ENCODE measurements around the gene FBXO24. TPM values are rescaled to one million over a fixed set of nuclear protein-coding genes. Genes with fewer than 3 reads are reported as not detected.
A peak's percentile ranks its signal among the peaks of the same experiment; 100 is the strongest.

Gene FBXO24
- total and polyA plus RNA-seq, 2 of the 4 experiments (the other 2 are of a cell fraction) = 0.43 to 0.54 TPM

GRCh38 chr7:100611983-100612729 is 26.0 kb downstream of the FBXO24 start, which contains the start of gene MOSPD3:
MOSPD3 (plus strand) TSS chr7:100612540; CDS start chr7:100612792, 252 bp downstream.
- peak within 1 kb of the TSS; percentile 97 for H2AK9ac ChIP-seq (replicated peaks; ENCODE audit: low read depth, low read length, poor library complexity)
- no peaks in the 10 kb centered on the region for H3K27me3 ChIP-seq (ENCODE audit: control insufficient read depth, insufficient read depth, low read length)
- ChIA-PET CTCF (interaction anchor here (0.8 to 1.2 kb wide), 4 partner anchors 23 to 233 kb away, joined by 3 to 4 read pairs (median 3); partner anchors contain the start of gene GNB2), POLR2A (ENCODE audit: unreplicated experiment) (interaction anchor here (0.6 to 1.2 kb wide), 4 partner anchors 27 to 511 kb away, joined by 3 to 5 read pairs (median 4); partner anchors contain the start of genes FBXO24 and LRCH4)
- H3K4ac ChIP-seq (ENCODE audit: low read depth, low read length) = peak within 1 kb of the TSS; percentile 87
- peak within 1 kb of the TSS; percentile 99 for H3K4me2 ChIP-seq (ENCODE audit: low read depth, low read length)
- BruUV-seq (replicated peaks) = no TSS peak
- peak within 1 kb of the TSS; percentile 72 for H3K18ac ChIP-seq (ENCODE audit: low read depth, low read length)
- peak within 1 kb of the TSS; percentile 68 for H3K4me3 ChIP-seq (ENCODE audit: insufficient read depth, low read depth, low read length)
- intact Hi-C loops (cut with micrococcal nuclease) = loop anchor here (2.0 to 5.0 kb wide), 2 partner anchors 61 to 240 kb away; partner anchors contain the start of genes GNB2 and SLC12A9
- H3K14ac ChIP-seq (replicated peaks; ENCODE audit: low read depth, low read length) = peak within 1 kb of the TSS; percentile 74
- H4K91ac ChIP-seq (ENCODE audit: insufficient read depth, low read depth, low read length) = peak within 1 kb of the TSS; percentile 88
- 0% methylated on average over 33 of the region's 61 CpGs; no CpG with 5 or more reads in 1 of the 2 experiments for WGBS, 2 experiments (ENCODE audit: extremely low coverage in 2 of 2, insufficient read length in 1 of 2)
- H2BK15ac ChIP-seq (ENCODE audit: low read depth, low read length) = no peak within 1 kb of the TSS; the same call in 2 of the 3 replicates
- no peaks in the 10 kb centered on the region for H4K20me1 ChIP-seq (ENCODE audit: insufficient read depth, low read length)
- H2BK120ac ChIP-seq (ENCODE audit: low read depth, low read length) = peak within 1 kb of the TSS; percentile 82
- H2BK5ac ChIP-seq (ENCODE audit: low read depth, low read length, poor library complexity, severe bottlenecking) = peak within 1 kb of the TSS; percentile 86
- peak within 1 kb of the TSS; percentile 23 to 91 for H4K8ac ChIP-seq (ENCODE audit: low read depth in 2 of 2, low read length in 2 of 2)
- H2AK5ac ChIP-seq (ENCODE audit: low read depth, low read length) = peak within 1 kb of the TSS; percentile 83
- H2AFZ ChIP-seq (replicated peaks; ENCODE audit: low read length, poor library complexity) = peak within 1 kb of the TSS; percentile 99
- H3K27ac ChIP-seq (ENCODE audit: insufficient read depth, low read length) = peak within 1 kb of the TSS; percentile 88
- H4K5ac ChIP-seq (ENCODE audit: low read depth, low read length) = peak within 1 kb of the TSS; percentile 69; the same call in 1 of the 2 replicates
- H3K9ac ChIP-seq (ENCODE audit: low read depth, low read length) = peak within 1 kb of the TSS; percentile 69
- H3K23ac ChIP-seq (ENCODE audit: low read depth, low read length) = peak within 1 kb of the TSS; percentile 19; the same call in 1 of the 2 replicates
- dilution Hi-C loops (cut with HindIII; ENCODE audit: low sequenced_read_pairs, unreplicated experiment) = no loop called here
- in situ Hi-C loops (cut with MboI; ENCODE audit: low sequenced_read_pairs) = no loop called here
- H3K79me1 ChIP-seq (ENCODE audit: low read depth in 1 of 2, low read length in 2 of 2) = peaks cover 0 to 19% of the 10 kb centered on the region in 2 experiments; a peak in 2 of 4 replicates
- peaks cover 6% of the 10 kb centered on the region for H3K4me1 ChIP-seq (ENCODE audit: control insufficient read depth, insufficient read depth, low read length)
- H3K9me1 ChIP-seq (ENCODE audit: insufficient read depth, low read length) = peaks cover 3% of the 10 kb centered on the region; the same call in 1 of the 2 replicates
- DNase-seq = peak; percentile 99
- ATAC-seq (ENCODE audit: low read depth) = peak; percentile 98
- H3K56ac ChIP-seq (ENCODE audit: extremely low read depth, insufficient read depth, low read length) = peak within 1 kb of the TSS; percentile 50; the same call in 1 of the 2 replicates
- no peaks in the 10 kb centered on the region for H3K9me3 ChIP-seq (ENCODE audit: control insufficient read depth, insufficient read depth, low read length)
- H3K36me3 ChIP-seq (ENCODE audit: control insufficient read depth, insufficient read depth, low read length) = peaks cover 11% of the 10 kb centered on the region
- H2BK20ac ChIP-seq (ENCODE audit: low read depth, low read length) = no peak within 1 kb of the TSS
- no peak for TF ChIP-seq CHD1 (IDR thresholded peaks at IDR 0.05; ENCODE audit: low read depth, low read length)
- TF ChIP-seq RAD21 (IDR thresholded peaks at IDR 0.05; ENCODE audit: low read length) = no peak
- peak; percentile 60; the same call in 1 of the 2 replicates for TF ChIP-seq RFX5 (IDR thresholded peaks at IDR 0.05; ENCODE audit: low read depth, low read length)
- TF ChIP-seq, protein P1, sequence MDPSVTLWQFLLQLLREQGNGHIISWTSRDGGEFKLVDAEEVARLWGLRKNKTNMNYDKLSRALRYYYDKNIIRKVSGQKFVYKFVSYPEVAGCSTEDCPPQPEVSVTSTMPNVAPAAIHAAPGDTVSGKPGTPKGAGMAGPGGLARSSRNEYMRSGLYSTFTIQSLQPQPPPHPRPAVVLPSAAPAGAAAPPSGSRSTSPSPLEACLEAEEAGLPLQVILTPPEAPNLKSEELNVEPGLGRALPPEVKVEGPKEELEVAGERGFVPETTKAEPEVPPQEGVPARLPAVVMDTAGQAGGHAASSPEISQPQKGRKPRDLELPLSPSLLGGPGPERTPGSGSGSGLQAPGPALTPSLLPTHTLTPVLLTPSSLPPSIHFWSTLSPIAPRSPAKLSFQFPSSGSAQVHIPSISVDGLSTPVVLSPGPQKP (IDR thresholded peaks at IDR 0.05; ENCODE audit: borderline replicate concordance, low read depth, low read length) = no peak
- TF ChIP-seq SMC3 (IDR thresholded peaks at IDR 0.05; ENCODE audit: low read depth, low read length) = no peak
- no peak for TF ChIP-seq RCOR1 (IDR thresholded peaks at IDR 0.05; ENCODE audit: insufficient replicate concordance, low read length)
- TF ChIP-seq CEBPB (IDR thresholded peaks at IDR 0.05; ENCODE audit: low read depth, low read length) = peak; percentile 89
- no peak for TF ChIP-seq MAFK (IDR thresholded peaks at IDR 0.05; ENCODE audit: low read depth, low read length)
- TF ChIP-seq MAZ (IDR thresholded peaks at IDR 0.05; ENCODE audit: borderline replicate concordance, low read depth, low read length) = no peak
- TF ChIP-seq BHLHE40 (IDR thresholded peaks at IDR 0.05; ENCODE audit: low read depth, low read length) = no peak
- TF ChIP-seq MXI1 (IDR thresholded peaks at IDR 0.05; ENCODE audit: borderline replicate concordance, low read depth, low read length) = peak; percentile 68; the same call in 1 of the 2 replicates
- TF ChIP-seq POLR2A (IDR thresholded peaks at IDR 0.05; ENCODE audit: low read depth, low read length) = peak; percentile 50; the same call in 1 of the 2 replicates
- TF ChIP-seq, protein P2, sequence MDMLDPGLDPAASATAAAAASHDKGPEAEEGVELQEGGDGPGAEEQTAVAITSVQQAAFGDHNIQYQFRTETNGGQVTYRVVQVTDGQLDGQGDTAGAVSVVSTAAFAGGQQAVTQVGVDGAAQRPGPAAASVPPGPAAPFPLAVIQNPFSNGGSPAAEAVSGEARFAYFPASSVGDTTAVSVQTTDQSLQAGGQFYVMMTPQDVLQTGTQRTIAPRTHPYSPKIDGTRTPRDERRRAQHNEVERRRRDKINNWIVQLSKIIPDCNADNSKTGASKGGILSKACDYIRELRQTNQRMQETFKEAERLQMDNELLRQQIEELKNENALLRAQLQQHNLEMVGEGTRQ (IDR thresholded peaks at IDR 0.05; ENCODE audit: low read depth, low read length) = no peak; the same call in 1 of the 2 replicates
- no peak for TF ChIP-seq NFE2L2 (IDR thresholded peaks at IDR 0.05; ENCODE audit: low read depth, low read length)

Data from IMR-90 (cell line).